ENCODE measurements around the gene GANC. TPM values are rescaled to one million over a fixed set of nuclear protein-coding genes. Genes with fewer than 3 reads are reported as not detected.

The GANC gene
- total RNA-seq, 2 donors from 2014 or later = 32.0 to 78.8 TPM

- Histone ChIP-seq H3K4me3 (no peak overlapping the region), H3K27me3 (replicated peaks; ENCODE audit: insufficient read depth) (no peaks in the 10 kb centered on the region), H3K27ac (no peak overlapping the region), H3K36me3 (peaks cover 6% of the 10 kb centered on the region), H3K9me3 (no peaks in the 10 kb centered on the region), H3K4me1 (ENCODE audit: control insufficient read depth in 1 of 2, low read depth in 2 of 2) (no peaks in the 10 kb centered on the region)
- TF ChIP-seq, protein P1, sequence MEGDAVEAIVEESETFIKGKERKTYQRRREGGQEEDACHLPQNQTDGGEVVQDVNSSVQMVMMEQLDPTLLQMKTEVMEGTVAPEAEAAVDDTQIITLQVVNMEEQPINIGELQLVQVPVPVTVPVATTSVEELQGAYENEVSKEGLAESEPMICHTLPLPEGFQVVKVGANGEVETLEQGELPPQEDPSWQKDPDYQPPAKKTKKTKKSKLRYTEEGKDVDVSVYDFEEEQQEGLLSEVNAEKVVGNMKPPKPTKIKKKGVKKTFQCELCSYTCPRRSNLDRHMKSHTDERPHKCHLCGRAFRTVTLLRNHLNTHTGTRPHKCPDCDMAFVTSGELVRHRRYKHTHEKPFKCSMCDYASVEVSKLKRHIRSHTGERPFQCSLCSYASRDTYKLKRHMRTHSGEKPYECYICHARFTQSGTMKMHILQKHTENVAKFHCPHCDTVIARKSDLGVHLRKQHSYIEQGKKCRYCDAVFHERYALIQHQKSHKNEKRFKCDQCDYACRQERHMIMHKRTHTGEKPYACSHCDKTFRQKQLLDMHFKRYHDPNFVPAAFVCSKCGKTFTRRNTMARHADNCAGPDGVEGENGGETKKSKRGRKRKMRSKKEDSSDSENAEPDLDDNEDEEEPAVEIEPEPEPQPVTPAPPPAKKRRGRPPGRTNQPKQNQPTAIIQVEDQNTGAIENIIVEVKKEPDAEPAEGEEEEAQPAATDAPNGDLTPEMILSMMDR (IDR thresholded peaks at IDR 0.05) = no peak
- DNase-seq (ENCODE audit: low spot score) (no peak), ATAC-seq (ENCODE audit: insufficient number of reproducible peaks, low FRiP score, low read depth) (no peak)
These were observed 114.6 kb downstream of the GANC start for GRCh38 chr15:42387603-42388002.

GRCh38 chr15:42392309-42393024, 119.5 kb downstream of the GANC start:
- H3K27me3 ChIP-seq (replicated peaks; ENCODE audit: insufficient read depth) = no peaks in the 10 kb centered on the region
- ATAC-seq (ENCODE audit: insufficient number of reproducible peaks, low FRiP score, low read depth) = no peak
- no peak overlapping the region for H3K4me3 ChIP-seq

DNA sequence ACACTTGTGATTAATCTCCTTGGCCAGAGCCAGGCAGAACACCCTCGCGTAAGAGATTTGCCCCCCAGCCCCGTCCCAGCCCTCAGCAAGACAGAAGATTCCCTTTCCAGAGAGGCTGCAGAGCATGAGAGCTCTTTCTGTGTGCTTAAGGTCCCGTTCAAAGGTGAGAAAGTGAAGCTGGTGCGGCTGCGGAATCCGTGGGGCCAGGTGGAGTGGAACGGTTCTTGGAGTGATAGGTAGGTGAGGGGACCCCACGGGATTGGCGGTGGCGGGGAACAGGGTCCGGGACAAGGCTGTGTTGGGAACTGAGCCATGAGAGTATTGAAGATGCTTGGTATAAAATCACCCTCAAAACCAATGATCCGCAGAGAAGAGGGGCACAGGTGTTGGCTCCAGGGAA, 121.1 kb downstream of the GANC start:
- Histone ChIP-seq H3K27me3 (replicated peaks; ENCODE audit: insufficient read depth) (no peaks in the 10 kb centered on the region), H3K27ac (no peak overlapping the region), H3K4me1 (ENCODE audit: control insufficient read depth in 1 of 2, low read depth in 2 of 2) (no peaks in the 10 kb centered on the region), H3K9me3 (no peaks in the 10 kb centered on the region), H3K4me3 (no peak overlapping the region), H3K36me3 (peaks cover 3% of the 10 kb centered on the region)
- ATAC-seq (ENCODE audit: insufficient number of reproducible peaks, low FRiP score, low read depth) (no peak), DNase-seq (ENCODE audit: low spot score) (no peak)
- TF ChIP-seq, protein P1 (IDR thresholded peaks at IDR 0.05) = no peak

More at GRCh38 chr15:42392309-42393024, 119.5 kb downstream of the GANC start:
- TF ChIP-seq, protein P1 (IDR thresholded peaks at IDR 0.05) = no peak
- H3K36me3 ChIP-seq = peaks cover 6% of the 10 kb centered on the region
- H3K9me3 ChIP-seq = no peaks in the 10 kb centered on the region
- no peaks in the 10 kb centered on the region for H3K4me1 ChIP-seq (ENCODE audit: control insufficient read depth in 1 of 2, low read depth in 2 of 2)
- H3K27ac ChIP-seq = no peak overlapping the region
- no peak for DNase-seq (ENCODE audit: low spot score)

- Histone ChIP-seq H3K4me3 (no peak overlapping the region), H3K36me3 (no peaks in the 10 kb centered on the region), H3K27me3 (replicated peaks; ENCODE audit: insufficient read depth) (no peaks in the 10 kb centered on the region), H3K27ac (no peak overlapping the region), H3K9me3 (no peaks in the 10 kb centered on the region), H3K4me1 (ENCODE audit: control insufficient read depth in 1 of 2, low read depth in 2 of 2) (no peaks in the 10 kb centered on the region)
- ATAC-seq (ENCODE audit: insufficient number of reproducible peaks, low FRiP score, low read depth) = no peak
- TF ChIP-seq, protein P1 (IDR thresholded peaks at IDR 0.05) = no peak
- DNase-seq (ENCODE audit: low spot score) = no peak
These were observed 122.8 kb downstream of the GANC start for GRCh38 chr15:42395838-42396237.

GRCh38 chr15:42401544-42402454, 128.8 kb downstream of the GANC start:
- H3K27ac ChIP-seq = no peak overlapping the region
- H3K4me1 ChIP-seq (ENCODE audit: control insufficient read depth in 1 of 2, low read depth in 2 of 2) = peaks cover 0 to 12% of the 10 kb centered on the region in 2 donors
- DNase-seq (ENCODE audit: low spot score) (no peak), ATAC-seq (ENCODE audit: insufficient number of reproducible peaks, low FRiP score, low read depth) (no peak)
- H3K27me3 ChIP-seq (replicated peaks; ENCODE audit: insufficient read depth) = no peaks in the 10 kb centered on the region
- no peaks in the 10 kb centered on the region for H3K9me3 ChIP-seq
- TF ChIP-seq, protein P1 (IDR thresholded peaks at IDR 0.05) = no peak
- H3K36me3 ChIP-seq = peaks cover 3% of the 10 kb centered on the region
- H3K4me3 ChIP-seq = no peak overlapping the region
